HL-60 (cell line): ENCODE measurements around the gene ACSL4.

Experiments used
- GABPA ChIP-seq: IDR thresholded peaks from 2 replicates; pipeline ENCODE4 v1.6.1; 2012; ENCODE audit warnings: low read depth
- POLR2AphosphoS5 ChIP-seq: IDR thresholded peaks from 2 replicates; pipeline ENCODE4 v1.6.1; 2012; ENCODE audit warnings: low read depth
- TF ChIP-seq, protein P1 (sequence below): IDR thresholded peaks from one replicate; pipeline ENCODE4 v1.5.1; 2011; ENCODE audit warnings: low read length, control low read depth, inconsistent platforms; ENCODE audit not compliant: insufficient read depth
- TF ChIP-seq, protein P2 (sequence below): IDR thresholded peaks from 2 replicates; pipeline ENCODE4 v1.6.1; 2012; ENCODE audit warnings: low read depth; ENCODE audit not compliant: insufficient replicate concordance

DNA sequence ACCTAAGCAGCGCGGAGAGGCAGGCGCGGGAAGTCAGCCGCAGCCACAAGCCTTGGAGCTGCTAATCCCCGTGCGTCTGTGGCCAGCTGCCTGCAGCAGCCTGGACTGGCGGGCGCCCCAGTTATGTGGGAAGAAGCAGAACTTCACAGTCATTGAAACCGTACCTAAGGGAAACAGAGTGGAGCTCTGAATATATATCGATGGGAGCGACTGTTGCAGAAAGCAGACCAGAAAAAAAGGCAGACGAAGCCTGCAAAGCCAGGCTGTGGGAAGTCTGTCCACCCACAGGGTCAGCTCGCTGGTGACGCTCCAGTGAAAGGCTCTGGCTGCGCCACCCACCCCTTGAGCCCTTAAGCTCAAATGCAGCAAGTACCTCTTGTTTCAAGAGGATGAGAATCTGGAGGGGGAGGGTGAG is 132.8 kb downstream of the ACSL4 start:
- TF ChIP-seq, protein P1, sequence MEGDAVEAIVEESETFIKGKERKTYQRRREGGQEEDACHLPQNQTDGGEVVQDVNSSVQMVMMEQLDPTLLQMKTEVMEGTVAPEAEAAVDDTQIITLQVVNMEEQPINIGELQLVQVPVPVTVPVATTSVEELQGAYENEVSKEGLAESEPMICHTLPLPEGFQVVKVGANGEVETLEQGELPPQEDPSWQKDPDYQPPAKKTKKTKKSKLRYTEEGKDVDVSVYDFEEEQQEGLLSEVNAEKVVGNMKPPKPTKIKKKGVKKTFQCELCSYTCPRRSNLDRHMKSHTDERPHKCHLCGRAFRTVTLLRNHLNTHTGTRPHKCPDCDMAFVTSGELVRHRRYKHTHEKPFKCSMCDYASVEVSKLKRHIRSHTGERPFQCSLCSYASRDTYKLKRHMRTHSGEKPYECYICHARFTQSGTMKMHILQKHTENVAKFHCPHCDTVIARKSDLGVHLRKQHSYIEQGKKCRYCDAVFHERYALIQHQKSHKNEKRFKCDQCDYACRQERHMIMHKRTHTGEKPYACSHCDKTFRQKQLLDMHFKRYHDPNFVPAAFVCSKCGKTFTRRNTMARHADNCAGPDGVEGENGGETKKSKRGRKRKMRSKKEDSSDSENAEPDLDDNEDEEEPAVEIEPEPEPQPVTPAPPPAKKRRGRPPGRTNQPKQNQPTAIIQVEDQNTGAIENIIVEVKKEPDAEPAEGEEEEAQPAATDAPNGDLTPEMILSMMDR: no peak
- TF ChIP-seq POLR2AphosphoS5: no peak
- TF ChIP-seq, protein P2, sequence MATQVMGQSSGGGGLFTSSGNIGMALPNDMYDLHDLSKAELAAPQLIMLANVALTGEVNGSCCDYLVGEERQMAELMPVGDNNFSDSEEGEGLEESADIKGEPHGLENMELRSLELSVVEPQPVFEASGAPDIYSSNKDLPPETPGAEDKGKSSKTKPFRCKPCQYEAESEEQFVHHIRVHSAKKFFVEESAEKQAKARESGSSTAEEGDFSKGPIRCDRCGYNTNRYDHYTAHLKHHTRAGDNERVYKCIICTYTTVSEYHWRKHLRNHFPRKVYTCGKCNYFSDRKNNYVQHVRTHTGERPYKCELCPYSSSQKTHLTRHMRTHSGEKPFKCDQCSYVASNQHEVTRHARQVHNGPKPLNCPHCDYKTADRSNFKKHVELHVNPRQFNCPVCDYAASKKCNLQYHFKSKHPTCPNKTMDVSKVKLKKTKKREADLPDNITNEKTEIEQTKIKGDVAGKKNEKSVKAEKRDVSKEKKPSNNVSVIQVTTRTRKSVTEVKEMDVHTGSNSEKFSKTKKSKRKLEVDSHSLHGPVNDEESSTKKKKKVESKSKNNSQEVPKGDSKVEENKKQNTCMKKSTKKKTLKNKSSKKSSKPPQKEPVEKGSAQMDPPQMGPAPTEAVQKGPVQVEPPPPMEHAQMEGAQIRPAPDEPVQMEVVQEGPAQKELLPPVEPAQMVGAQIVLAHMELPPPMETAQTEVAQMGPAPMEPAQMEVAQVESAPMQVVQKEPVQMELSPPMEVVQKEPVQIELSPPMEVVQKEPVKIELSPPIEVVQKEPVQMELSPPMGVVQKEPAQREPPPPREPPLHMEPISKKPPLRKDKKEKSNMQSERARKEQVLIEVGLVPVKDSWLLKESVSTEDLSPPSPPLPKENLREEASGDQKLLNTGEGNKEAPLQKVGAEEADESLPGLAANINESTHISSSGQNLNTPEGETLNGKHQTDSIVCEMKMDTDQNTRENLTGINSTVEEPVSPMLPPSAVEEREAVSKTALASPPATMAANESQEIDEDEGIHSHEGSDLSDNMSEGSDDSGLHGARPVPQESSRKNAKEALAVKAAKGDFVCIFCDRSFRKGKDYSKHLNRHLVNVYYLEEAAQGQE: no peak
- TF ChIP-seq GABPA: no peak
